LNCAP (cell line): ENCODE data around the gene PPP1R13B.

Experiments
- TF ChIP-seq, protein P1 (sequence below): fragments of 450-650 bp; IDR thresholded peaks from 2 replicates; pipeline ENCODE4 v1.5.1; 2017; ENCODE audit warnings: mild to moderate bottlenecking

Gene PPP1R13B

DNA sequence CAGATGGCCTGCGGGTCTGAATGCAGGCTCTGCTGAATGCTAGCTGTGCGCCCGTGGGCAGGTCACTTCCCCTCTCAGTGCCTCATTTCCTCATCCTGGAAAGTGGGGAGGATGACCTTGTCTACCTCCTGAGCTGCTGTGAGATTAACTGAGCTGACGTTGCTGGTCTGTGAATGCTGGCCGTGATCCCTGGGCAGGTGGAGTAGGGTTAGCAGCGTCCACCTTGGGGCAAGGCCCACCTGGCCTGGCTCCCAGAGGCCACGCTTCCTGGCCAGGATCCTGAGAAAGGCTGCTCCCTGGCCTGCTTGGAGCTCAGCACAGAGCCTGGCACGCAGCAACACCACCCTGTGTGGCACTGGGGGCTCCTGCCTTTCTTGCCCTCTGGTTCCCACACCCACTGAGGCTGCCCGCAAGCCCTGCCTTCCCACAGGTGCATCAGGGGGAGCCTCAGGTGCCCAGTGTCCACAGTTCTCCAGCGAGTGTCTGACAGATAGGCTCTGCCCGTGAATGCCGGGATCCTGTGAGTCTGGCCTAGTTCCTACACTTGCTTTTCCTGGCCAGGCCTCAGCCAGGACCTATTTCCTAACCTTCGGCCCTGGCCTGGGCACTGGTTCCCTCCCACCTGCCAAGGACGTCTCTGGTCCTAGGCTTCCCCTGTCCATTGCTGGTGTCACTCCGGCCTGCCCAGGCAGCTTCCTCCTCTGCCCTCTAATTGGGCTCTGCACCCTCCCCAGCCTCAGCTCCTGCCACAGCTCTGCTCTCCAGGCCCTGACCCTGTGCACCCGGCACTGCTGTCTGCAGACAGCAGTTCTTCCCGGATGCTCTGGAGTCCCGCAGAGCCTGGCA is 43.7 kb upstream of the PPP1R13B start:
- TF ChIP-seq, protein P1, sequence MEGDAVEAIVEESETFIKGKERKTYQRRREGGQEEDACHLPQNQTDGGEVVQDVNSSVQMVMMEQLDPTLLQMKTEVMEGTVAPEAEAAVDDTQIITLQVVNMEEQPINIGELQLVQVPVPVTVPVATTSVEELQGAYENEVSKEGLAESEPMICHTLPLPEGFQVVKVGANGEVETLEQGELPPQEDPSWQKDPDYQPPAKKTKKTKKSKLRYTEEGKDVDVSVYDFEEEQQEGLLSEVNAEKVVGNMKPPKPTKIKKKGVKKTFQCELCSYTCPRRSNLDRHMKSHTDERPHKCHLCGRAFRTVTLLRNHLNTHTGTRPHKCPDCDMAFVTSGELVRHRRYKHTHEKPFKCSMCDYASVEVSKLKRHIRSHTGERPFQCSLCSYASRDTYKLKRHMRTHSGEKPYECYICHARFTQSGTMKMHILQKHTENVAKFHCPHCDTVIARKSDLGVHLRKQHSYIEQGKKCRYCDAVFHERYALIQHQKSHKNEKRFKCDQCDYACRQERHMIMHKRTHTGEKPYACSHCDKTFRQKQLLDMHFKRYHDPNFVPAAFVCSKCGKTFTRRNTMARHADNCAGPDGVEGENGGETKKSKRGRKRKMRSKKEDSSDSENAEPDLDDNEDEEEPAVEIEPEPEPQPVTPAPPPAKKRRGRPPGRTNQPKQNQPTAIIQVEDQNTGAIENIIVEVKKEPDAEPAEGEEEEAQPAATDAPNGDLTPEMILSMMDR = no peak

DNA sequence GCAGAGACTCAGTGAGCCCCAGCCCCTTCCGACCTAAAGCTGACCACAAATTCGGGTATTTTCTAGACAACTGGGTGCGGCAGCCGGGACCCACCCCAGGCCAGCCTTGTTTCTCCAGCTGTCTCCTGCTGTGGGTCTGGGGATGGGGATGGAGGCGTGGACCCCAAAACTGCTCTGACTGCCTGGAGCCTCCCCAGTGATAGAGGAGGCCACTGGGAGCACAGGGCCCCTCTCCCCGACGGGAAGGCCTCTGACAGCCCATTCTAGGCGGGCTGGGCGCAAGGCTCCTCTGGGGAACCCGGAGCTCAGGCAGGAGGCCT is 42.6 kb upstream of the PPP1R13B start:
- TF ChIP-seq, protein P1 = no peak

DNA sequence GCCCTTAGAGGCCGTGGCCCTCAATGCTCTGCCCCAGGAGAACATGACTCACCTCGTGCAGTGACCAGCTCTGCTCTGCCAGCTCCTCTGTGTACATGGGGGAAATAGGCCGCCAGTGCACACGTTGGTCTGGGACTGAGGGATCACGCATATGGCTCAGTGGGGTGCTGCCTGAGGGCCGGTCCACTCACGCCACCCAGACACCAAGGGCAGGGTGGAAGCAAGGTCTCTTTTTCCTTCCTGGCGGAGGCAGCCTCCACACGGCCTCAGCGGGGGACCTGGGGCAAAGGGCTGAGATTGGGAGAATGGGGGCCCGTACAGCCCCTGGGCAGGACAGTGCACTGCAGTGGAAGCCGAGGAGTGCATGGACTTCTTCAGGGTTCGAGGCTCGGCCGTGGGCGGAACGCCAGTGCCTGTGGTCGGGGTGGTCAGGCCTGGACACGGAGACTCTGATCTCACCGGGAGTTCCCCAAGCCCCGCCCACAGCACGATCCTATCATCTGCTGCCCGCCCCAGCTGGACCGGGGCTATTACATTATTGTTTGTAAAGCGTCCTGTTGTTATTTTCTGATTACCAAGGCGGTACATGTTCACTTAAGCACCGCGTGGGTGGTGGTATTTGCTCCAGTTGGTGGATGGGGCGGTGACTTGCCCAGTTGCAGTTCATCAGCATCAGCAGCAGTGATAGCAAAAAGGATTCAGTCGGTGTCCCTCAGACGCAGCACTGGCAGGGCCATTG is 42.1 kb upstream of the PPP1R13B start:
- TF ChIP-seq, protein P1 = no peak

DNA sequence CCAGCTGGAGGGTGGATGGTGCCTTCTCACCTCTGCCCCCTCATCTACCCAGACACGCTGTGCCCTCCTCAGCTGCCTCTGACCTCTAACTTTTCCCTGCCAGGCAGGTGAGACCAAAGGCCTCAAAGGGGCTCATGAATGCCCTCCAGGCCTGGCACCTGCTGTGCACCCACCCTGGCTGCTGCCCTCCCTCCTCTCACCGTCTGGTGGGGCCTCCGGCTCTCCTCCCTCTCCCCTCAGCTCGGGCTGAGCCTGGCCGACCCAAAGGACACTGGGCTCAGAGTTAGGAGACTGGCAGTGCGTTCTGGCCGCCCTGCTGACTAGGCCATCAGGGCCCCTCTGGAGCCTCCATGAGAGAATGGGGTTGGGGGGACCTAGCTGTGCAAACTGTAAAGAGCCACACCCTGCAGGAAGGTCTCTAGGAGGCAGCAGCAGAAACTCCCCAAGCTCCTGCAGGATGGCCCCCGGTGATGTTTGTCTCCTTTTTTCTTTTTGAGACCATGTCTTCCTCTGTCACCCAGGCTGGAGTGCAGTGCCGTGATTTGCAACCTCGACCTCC is 40.3 kb upstream of the PPP1R13B start:
- TF ChIP-seq, protein P1 = no peak

DNA sequence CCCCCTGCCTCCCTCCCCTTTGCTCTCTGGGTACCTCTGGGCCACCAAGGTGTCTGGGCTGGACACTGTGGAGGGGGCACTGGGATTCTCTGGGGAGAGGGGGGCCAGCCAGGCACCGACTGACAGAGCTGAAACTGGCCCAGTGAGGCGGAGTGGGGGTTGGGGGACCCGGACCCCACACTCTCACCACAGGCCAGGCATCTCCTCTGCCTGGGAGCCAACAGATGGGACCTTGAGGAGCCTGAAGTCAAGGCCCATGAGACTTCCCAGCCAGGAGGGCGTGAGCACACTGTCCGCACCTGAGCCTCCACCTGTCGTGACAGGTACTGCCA is 39.8 kb upstream of the PPP1R13B start:
- TF ChIP-seq, protein P1 = no peak

DNA sequence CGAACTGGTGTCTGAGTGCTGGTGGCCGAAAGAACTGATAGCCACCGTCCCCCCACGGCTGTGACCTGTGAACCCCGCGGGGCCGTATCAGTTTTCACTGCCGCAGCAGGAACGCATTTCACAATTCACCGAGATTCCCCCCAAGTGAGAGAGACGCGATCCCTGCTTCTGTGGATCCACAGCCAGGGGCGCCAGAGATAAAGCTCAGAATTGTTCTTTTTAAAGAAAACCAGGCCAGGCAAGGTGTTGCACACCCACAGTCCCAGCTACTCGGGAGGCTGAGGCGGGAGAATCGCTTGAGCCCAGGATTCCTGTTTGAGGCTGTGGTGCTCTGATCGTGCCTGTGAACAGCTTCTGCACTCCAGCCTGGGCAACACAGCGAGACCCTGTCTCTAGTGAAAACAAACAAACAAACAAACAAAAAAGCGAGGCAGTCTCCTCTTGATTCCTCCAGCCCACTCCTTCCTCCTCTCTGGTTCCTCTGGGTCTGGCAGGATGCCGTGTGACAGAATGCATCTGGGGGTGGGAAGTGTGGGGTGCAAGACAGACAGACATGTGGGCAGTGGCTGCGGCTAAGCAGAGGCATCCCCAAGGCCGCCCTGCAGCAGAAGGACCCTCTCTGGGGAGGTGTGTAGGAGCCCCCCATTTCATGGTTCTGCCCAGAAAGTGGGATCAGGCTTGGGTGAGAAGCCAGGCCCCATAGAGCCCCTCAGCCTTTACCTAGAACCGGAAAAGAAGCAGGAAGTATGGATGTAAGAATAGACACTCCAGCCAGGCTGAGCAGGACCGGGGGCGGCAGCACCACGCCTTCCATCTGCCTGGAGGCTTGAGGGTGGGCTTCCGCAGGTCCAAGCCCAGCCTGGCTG is 39.2 kb upstream of the PPP1R13B start:
- TF ChIP-seq, protein P1 = no peak

DNA sequence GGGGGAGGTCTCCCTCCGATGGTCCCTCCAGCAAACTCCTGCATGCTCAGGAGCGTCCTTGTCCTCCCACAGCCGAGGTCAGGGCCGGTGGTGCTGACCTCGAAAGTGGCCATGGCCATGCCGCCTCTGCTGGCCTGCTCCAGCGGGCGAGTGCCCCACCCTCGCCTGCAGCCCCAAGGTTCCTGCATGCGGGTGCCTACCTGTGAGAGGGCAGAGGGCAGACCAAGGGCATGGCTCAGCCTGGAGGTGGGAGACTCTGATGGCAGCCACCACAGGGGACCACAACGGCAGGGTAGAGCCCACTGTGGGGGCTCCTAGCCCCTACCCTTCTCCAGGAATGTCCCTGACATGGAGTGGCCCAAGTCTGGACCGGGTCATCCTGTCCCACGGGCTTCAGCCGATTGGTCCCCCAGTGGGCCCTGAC is 38.1 kb upstream of the PPP1R13B start:
- TF ChIP-seq, protein P1 = no peak
